HS-5 (cell line): ENCODE measurements around the gene HDX.
A peak's percentile ranks its signal among the peaks of the same experiment; 100 is the strongest.
"Not testable (repeated sequence)": the region's sequence is repeated elsewhere in the genome, so short reads cannot be mapped to it uniquely, and the experiment has no call there.

Experiments used
- DNase-seq: peaks from one replicate; pipeline ENCODE4 v3.0.0-alpha.2; 2012; ENCODE audit warnings: low read depth

Gene HDX, protein sequence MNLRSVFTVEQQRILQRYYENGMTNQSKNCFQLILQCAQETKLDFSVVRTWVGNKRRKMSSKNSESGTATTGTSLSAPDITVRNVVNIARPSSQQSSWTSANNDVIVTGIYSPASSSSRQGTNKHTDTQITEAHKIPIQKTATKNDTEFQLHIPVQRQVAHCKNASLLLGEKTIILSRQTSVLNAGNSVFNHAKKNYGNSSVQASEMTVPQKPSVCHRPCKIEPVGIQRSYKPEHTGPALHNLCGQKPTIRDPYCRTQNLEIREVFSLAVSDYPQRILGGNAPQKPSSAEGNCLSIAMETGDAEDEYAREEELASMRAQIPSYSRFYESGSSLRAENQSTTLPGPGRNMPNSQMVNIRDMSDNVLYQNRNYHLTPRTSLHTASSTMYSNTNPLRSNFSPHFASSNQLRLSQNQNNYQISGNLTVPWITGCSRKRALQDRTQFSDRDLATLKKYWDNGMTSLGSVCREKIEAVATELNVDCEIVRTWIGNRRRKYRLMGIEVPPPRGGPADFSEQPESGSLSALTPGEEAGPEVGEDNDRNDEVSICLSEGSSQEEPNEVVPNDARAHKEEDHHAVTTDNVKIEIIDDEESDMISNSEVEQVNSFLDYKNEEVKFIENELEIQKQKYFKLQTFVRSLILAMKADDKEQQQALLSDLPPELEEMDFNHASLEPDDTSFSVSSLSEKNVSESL

DNA sequence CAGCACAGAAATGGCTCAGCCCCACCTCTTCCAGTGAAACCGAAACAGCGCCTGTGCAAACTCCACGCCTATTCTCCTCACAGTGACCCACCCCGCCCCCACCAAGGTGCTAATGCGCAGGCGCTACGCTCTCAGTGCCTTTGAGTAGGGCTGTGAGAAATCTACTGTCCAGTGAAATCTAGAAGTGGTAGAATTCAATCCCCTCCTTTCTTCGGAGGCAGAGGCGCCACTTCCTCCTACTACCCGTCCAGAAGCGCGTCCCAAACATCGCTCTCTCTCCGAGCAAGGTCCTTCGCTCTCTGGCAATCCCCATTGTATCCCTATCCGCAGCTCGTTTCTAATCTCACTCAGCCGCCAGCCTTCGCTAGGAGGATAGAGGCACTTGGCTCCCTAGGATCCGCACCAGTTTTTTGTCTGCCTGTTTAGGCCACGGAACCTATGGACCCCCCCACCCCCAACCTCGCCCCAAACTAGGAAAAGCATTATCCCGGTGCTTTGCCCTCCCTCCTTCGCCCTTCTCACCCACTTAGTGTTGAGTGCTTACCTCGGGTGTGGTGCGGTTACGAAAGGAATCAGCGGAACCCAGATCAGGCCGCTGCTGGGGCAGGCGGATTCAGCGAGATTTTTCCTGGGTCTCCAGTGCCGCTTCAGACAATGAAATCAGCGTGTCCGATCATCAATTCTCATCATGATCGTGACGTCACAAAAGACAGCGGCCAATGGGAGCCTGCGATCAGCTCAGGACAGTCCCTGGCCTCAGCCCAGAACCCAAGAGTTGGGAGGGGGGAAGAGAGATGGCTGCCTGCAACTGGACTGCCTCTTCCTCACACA, at the start of gene HDX:
Gene HDX (minus strand): TSS at position 656 of the 831 bp plus-strand sequence. CDS start 27,056 bp downstream, outside the sequence.
- peak; percentile 45 for DNase-seq

DNA sequence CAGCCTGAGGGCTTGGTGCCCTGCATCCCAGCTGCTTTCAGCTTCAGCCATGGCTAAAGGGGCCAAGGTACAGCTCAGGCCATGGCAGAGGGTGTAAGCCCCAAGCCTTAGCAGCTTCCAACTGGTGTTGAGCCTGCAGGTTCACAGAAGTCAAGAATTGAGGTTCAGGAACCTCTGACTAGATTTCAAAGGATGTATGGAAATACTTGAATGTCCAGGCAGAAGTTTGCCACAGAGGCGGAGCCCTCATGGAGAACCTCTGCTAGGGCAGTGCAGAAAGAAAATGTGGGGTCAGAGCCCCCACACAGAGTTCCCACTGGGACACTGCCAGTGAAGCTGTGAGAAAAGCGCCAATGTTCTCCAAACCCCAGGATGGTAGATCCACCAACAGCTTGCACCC, 39.1 kb upstream of the HDX start:
- DNase-seq = not testable (repeated sequence)

DNA sequence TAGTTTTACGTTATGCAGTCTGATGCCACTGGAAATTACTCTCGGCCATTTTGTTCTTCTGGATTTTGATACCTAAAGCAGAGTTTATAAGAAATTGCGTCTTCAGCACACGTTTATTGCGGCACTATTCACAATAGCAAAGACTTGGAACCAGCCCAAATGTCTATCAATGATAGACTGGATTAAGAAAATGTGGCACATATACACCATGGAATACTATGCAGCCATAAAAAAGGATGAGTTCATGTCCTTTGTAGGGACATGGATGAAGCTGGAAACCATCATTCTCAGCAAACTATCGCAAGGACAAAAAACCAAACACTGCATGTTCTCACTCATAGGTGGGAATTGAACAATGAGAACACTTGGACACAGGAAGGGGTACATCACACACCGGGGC, 35.4 kb upstream of the HDX start:
- not testable (repeated sequence) for DNase-seq

DNA sequence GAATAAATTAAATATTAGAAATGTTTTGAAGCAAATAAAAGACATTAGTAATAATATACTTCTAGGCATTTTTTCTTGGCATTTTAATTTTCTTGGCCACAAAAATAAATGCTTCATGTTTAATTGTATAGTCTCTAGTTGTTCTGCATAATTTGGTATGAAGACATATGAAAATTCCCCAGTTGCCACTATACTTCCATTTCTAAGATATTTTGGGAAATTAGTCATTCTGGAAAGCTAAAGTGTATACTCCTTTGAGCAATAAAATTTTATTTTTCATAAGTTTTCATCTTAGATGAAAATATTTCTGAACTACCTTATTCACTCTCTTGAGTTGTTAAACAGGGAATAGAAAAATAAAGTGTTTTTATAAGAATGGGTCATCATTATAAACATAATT, 13.8 kb downstream of the HDX start:
- no peak for DNase-seq

DNA sequence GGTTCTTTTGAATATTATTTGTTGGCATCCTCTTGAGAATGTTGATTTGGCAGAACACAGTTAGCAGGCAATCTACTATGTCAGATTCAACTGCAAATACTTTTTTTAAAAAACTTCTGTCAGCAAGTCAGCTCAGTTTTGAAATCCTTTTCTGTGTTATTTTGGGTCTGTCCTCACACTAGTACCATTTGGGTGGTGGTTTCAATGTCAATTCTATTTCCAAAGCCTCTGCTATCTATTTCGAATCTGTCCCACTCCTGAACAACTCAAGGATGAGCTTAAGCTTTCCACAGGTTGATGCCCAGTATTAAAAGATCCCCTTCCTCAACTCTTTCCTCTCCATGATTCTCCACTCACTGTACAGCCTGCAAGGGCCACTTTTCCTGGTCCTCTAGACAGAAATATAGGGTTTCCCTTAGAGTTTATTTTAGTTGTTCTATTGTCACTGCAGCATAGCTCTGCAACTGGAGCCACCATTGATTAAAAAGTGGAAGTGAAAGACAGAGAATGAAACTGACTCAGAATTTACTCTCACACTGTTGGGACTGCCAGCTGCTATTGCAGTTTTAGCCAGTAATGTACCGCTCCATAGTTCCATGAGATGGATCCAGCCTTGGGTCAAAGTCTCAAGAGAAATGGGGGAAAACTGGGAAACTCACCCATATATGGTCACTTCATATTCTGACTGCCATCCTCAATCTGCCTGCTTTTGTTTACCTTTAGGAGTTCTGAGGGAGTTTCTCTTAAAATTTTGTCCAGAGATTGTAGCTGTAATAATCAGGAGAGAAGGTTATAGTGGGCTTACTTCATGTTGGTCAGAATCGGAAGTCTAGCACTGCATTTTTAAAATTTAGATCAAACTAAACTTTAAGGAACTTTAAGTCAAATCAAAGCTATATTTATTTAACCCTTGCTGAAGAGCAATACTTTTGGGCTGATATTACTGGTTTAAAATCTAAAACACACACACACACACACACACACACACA, 14.6 kb downstream of the HDX start:
- no peak for DNase-seq

DNA sequence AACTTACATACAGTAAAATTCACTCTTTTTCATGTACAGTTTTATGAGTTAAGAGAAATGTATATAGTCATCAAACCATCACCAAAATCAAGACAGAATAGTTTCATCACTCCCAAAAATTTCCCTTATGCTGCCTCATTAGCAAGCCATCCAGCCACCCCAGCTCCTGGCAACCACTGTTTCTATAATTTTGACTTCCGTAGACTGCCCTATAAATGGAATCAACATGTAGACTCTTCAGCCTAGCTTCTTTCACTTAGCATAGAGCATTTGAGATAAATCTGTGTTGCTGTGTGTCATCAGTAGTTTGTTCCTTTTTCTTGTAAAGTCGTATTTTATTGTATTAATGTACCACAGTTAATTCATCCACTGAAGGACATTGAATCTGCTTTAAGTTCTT, 23.2 kb downstream of the HDX start:
- DNase-seq = no peak

DNA sequence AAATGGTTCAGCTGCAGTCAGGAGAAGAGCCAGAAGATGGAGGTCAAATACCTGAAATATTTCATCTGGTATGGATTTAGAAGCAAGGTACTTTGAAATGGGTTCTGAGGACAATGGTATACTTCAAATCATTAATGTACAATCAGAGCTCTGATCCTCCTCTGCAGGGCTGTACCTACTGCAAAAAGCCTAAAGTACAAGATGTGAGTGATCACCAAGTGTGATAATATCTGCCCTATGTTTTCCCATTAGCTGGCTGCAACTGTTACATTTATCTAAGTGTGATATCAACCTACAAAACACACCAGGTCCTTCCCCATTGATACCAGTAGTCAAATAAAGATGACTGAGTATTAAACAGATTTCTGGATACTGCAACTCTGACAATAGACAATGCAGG, 25.1 kb downstream of the HDX start:
- DNase-seq = no peak

DNA sequence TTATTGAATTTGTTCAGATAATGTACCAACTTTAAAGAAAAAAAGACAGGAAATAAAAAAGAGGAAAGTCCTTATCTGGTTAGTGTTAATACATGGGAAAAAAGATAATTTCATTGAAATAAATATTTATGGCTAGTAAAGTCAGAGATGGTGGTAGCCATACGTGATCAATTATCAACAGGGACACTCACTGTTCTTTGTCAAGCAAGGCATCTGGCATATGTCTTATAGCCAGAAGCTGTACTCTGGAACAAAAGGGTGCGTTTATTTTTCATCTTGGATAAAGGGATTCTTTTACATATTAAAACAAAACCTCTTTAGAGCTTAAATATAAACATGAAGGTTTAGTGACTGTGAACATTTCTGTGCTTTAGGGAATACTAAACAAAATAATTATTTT, 26.7 kb downstream of the HDX start:
- no peak for DNase-seq

DNA sequence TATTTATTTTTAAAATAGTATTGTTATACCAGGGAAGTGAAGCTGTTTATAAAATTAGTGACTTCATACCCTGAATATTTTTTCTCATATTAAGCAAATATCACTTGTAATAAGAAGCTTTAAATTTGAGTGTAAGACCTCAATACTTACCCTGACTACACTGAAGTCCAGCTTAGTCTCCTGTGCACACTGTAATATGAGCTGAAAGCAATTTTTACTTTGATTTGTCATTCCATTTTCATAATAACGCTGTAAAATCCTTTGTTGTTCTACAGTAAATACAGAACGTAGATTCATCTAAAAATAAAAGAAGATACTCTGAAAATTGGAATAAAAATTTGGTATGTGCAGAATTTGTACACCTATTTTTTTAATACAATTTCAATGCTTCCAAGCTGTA, 27.2 kb downstream of the HDX start:
- no peak for DNase-seq

DNA sequence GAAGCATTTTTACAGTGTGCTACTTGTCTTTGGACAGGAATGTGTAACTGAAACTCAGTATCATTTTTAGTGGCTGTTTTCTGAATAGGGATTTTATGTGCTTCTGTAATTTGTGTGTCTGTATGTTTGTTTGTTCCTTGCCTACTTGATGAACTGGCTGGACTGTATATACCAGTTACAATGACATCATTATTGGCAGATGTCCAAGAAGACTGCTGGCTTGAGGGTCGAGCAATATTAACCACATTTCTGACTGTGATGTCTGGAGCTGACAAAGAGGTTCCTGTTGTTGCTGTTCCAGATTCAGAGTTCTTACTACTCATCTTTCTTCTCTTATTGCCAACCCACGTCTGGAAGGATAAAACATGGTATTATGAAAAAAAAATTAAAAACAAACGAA, 33.0 kb downstream of the HDX start:
- DNase-seq = no peak

DNA sequence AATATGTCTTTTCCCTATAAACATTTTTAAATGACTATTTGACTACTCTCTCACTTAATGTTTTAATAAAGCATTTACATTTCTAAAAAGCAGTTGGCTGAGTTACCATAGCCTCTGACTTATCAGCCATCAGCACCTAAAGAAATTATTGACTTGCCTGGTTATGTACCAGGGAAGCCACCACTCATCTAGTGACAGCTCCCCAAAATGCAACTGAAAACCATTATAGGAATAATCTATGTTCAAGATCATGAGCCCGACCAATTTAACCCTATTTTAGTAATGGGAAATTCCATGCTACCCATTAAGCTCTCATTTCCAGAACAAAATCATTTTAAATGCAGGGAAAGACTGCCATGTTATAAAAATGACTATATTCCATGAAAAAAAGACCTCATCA, 34.4 kb downstream of the HDX start:
- DNase-seq = no peak

DNA sequence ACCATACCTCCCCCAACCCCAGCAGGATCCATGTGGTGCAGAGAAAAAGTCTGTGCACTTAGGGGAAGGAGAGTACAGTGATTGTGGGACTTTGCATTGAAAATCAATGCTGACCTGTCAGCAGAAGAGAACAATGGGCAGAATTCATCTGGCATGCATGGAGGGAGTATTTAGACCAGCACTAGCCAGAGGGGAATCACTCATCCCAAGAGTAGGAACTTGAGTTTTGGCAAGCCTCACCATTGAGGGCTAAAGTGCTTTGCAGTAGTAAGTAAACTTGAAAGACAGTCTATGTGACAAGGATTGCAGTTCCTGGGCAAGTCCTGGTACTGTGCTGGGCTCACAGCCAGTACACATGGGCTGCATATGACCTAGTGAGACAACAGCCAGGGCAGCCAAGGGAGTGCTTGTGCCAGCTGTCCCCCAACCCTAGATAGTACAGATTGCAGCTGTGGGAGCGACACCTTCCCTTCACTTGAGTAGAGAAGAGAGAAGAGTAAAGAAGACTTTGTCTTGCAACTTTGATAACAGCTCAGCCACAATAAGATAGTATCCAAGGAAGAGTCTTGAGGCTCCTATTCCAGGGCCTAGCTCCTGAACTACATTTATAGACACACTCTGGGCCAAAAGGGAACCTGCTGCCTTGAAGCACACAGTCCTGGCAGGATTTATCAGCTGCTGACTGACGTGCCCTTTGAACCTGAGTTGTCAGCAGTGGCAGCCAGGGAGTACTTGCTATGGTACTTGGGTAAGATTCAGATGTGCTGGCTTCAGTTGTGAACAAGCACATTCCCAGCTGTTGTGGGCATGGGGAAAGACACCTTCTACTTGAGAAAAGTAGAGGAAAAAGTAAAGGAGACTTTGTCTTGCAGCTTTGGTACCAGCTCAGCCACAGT, 48.7 kb downstream of the HDX start:
- no peak for DNase-seq

DNA sequence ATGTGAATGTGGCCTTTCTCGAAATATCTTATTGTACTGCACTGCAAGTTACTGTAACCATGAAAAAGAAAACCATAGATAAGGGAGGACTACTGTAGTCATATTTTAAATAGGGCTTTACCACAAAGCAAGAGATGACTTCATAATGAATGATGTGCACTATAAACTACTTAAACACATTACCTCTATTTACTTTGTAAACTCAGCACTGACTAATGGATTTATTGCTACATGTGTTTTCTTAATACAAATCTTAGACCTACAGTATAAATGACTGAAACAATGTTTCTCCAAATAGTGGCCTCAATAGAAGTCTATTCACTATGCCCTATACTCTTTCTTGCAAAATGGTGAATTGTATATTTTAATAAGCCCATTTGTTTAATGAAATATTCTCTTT, 61.1 kb downstream of the HDX start:
- no peak for DNase-seq

DNA sequence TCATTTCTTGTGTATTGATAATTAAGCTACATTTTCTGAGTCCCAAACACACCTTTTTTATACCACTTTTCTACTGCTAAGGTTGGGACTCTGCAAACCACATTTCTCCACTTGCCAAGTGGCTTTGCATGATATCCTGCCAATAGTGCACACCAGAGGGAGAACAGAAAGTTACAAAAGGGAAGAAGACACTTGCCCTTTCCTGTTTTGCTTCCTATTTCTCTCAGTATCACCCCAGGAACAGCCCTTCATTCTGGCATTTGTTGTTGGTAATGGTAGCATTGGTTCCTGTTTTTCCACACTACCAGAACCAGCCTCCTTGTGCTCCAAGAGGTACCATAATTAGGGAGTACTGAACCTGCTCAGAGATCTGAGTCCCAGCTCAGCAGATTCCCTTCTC, 87.1 kb downstream of the HDX start:
- DNase-seq = no peak

DNA sequence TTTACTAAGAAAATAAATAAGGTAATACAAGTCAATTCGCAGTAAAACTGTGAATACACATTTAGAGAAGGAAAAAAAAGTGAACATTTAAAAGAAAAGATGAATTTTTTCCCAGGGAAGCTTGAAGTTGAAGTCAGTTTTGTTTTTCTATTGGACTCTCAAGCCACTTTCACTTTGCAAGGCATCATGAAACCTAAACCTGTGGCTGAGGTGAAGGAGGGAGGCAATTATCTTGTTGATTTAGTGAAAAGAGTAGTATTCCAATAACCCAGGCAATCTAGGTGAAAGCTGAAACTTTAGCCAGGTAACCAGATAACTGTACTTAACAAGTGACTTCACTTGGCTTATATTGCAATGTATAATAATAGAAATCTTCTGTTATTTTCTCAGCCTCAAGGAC, 138.6 kb downstream of the HDX start:
- no peak for DNase-seq

DNA sequence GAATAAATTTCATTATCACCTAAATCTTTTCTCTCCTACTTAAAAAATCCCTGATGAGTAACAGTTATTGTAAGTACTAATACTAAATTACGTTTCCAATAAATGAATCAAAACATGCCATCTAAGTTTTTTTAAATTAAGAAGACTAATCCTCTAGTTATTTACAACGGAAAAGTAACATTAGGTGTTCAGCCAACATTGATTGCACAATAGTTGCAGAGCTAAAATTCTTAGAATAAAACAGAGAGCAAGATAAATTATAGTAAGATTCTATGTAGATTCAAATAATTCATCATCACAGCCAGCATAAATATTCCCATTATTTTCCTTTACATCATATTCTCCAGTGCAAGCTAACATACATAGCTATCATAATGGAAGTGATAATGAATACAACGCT, 139.2 kb downstream of the HDX start:
- DNase-seq = no peak

DNA sequence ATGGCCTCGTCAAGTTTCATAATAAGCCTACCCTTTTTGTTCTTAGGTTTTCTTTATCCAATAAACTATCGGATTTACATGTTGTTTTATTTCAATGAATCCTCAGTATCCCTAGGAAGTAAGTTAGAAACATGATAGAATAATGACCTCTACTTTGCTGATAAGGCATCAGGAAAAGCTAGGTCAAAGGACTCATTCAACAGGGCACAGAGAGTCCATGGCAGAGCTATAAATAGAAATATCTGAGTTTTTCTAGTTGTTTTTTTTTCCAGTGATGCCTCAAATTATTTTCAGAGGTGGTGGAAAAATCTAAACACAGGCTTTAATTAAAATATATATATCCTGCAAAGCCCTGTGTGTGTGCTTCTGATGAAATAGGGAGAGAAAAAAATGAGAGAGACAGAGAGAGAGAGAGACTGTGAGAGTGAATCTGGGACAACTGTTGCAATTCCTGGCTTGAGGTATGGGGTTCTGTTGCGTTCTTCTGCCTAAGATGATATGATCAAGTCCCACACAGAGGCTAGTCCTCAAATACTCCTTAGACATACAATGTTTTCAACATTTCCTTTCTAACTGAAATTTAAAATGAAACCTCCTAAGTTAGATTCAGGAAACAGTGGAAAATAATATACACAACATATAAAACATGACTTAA, 139.9 kb downstream of the HDX start:
- no peak for DNase-seq

DNA sequence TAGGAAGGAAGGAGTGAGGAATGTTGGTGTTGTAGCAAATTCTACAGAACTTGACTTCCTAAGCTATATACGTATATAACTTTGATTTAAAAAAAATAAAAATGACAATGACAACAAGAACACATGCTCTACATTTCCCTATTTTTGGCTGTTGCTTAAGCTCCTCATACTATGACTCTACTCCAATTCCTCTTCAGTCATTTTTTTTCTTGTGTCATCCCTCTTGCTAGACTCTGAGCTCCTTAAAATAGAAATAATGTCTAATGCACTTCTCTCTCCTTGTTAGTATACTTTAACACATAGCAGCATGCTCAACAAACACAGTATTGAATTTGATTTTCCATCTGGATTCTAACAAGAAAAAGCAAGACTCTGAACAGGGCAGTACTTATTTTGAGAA, 144.0 kb downstream of the HDX start:
- no peak for DNase-seq

DNA sequence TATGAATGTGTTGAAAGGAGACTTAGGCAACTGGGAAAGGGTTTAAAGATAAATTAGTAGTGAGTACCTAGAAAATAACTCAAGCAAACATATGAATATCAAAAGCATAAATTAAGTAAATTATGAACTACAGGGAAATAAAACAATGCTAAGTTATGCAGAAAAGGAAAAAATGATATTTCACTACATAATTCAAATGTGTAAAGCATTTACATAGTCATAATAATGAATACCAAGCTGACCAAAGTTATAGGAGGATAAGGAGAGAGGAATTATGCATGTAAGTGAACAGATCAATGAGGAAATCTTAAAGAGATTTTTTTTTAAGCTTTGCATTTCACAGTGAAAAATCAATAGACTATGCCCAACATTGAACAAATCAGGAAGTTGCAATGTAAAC, 145.0 kb downstream of the HDX start:
- no peak for DNase-seq

DNA sequence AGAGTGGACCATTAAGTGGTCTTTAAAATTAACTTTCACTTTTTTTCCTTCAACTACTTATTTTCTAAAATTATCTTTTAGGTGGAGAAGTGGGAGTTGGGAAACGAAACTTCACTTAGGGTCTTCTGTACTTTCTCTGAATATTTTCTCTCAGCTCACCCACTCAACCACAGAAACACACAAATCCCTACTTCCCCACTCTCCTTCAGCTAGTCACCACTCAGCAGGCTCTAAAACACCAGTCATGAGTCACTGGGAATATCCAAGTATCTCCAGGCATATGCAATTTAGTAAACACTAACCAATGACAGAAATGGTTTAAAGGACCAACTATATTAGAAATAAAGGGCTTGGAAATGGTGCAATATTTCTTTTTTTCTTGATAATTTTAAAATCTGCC, 161.3 kb downstream of the HDX start:
- DNase-seq = no peak
